ENCODE data around the gene FCER1G.
A peak's percentile ranks its signal among the peaks of the same experiment; 100 is the strongest.

Gene FCER1G

DNA sequence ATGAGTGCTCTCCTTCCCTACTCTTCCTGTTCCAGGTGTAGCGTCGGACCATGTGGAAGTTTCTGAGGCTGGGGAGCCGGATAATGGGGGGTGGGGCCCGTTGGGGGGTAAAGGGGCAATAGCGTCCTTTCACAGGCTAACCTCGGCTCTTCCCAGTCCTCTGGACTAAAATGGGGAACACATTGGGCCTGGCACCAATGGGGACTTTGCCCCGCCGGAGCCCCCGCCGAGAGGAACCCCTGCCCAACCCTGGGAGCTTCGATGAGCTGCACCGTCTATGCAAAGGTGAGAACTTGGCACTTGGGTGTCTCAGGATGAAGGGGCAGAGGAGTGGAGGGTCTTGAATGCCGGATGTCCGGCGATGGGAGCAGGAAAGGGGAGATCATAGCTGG lies 11.2 kb downstream of the FCER1G start:
- TF ChIP-seq TAF1 (IDR thresholded peaks at IDR 0.05; ENCODE audit: borderline replicate concordance, insufficient read depth, low read length) (no peak), REST (IDR thresholded peaks at IDR 0.05; ENCODE audit: insufficient read depth in 1 of 2, low read depth in 2 of 2, low read length in 2 of 2) (no peak), FOXP2 (optimal IDR thresholded peaks at IDR 0.05; ENCODE audit: borderline replicate concordance, extremely low read depth, extremely low read length, insufficient read depth) (no peak), SIN3A (IDR thresholded peaks at IDR 0.05; ENCODE audit: borderline replicate concordance, insufficient read depth, low read length) (no peak), POLR2AphosphoS5 (IDR thresholded peaks at IDR 0.05; ENCODE audit: low read depth, low read length) (no peak)

GRCh38 chr1:161226759-161227158 lies 11.7 kb downstream of the FCER1G start:
- TF ChIP-seq TAF1 (IDR thresholded peaks at IDR 0.05; ENCODE audit: borderline replicate concordance, insufficient read depth, low read length) (peak; percentile 34; the same call in 1 of the 2 replicates), SIN3A (IDR thresholded peaks at IDR 0.05; ENCODE audit: borderline replicate concordance, insufficient read depth, low read length) (no peak)

DNA sequence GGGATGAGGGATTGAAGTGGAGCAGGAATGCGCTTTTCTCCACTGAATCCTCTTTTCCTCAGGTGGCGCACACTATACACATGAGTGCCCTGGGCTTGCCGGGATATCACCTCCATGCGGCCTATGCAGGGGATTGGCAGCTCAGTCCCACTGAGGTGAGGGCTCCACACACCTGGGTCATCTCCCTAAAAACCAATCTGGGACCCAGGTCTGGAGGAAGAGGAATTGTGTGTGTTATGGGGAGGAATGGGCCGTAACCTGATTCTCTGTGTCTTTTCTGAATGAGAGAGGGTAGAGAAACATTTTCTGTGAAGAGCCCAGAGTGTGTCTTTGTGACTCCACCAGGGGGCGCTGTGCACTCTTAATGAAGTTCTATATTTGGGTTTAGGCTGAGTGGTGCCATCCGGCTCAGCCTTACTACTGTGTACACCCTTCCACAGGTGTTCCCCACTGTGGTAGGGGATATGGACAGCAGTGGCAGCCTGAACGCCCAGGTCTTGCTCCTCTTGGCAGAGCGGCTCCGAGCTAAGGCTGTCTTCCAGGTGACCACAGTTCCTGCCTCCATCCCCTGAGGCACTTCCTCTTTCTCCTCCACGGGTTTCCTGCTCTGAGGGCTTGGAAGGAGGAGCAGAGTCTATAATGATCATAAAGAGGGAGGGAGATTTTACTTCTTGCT lies 12.2 kb downstream of the FCER1G start:
- TF ChIP-seq POLR2AphosphoS5 (IDR thresholded peaks at IDR 0.05; ENCODE audit: low read depth, low read length) (no peak), FOXP2 (optimal IDR thresholded peaks at IDR 0.05; ENCODE audit: borderline replicate concordance, extremely low read depth, extremely low read length, insufficient read depth) (no peak), REST (IDR thresholded peaks at IDR 0.05; ENCODE audit: insufficient read depth in 1 of 2, low read depth in 2 of 2, low read length in 2 of 2) (no peak), SIN3A (IDR thresholded peaks at IDR 0.05; ENCODE audit: borderline replicate concordance, insufficient read depth, low read length) (no peak), TAF1 (IDR thresholded peaks at IDR 0.05; ENCODE audit: borderline replicate concordance, insufficient read depth, low read length) (no peak)

GRCh38 chr1:161228032-161228431 lies 12.9 kb downstream of the FCER1G start:
- TF ChIP-seq POLR2AphosphoS5 (IDR thresholded peaks at IDR 0.05; ENCODE audit: low read depth, low read length) (no peak), SIN3A (IDR thresholded peaks at IDR 0.05; ENCODE audit: borderline replicate concordance, insufficient read depth, low read length) (no peak), REST (IDR thresholded peaks at IDR 0.05; ENCODE audit: insufficient read depth in 1 of 2, low read depth in 2 of 2, low read length in 2 of 2) (no peak), TAF1 (IDR thresholded peaks at IDR 0.05; ENCODE audit: borderline replicate concordance, insufficient read depth, low read length) (no peak), FOXP2 (optimal IDR thresholded peaks at IDR 0.05; ENCODE audit: borderline replicate concordance, extremely low read depth, extremely low read length, insufficient read depth) (no peak)

- no peak for TF ChIP-seq FOXP2 (optimal IDR thresholded peaks at IDR 0.05; ENCODE audit: borderline replicate concordance, extremely low read depth, extremely low read length, insufficient read depth)
- TF ChIP-seq POLR2AphosphoS5 (IDR thresholded peaks at IDR 0.05; ENCODE audit: low read depth, low read length) = no peak
- TF ChIP-seq REST (IDR thresholded peaks at IDR 0.05; ENCODE audit: insufficient read depth in 1 of 2, low read depth in 2 of 2, low read length in 2 of 2) = no peak
- TF ChIP-seq TAF1 (IDR thresholded peaks at IDR 0.05; ENCODE audit: borderline replicate concordance, insufficient read depth, low read length) = no peak
These were observed 14.8 kb downstream of the FCER1G start for GRCh38 chr1:161229896-161230295.

Data from PFSK-1 (cell line).